Upper lobe of left lung (tissue), 4 donors: Measurements from ENCODE around the gene PPP1R15B.

Experiments
- EP300 ChIP-seq, 4 donors: sonication (generic); formaldehyde crosslinking; IDR thresholded peaks; one replicate each; pipeline ENCODE4 v1.5.1; 2017; ENCODE audit warnings: antibody characterized with exemption in 4 of 4, control low read depth in 2 of 4
- POLR2A ChIP-seq, 4 donors: fragments of 450-650 bp; IDR thresholded peaks; one replicate each; pipeline ENCODE4 v1.5.1; 2016 to 2017; ENCODE audit warnings: antibody characterized with exemption in 4 of 4, mild to moderate bottlenecking in 2 of 4
- TF ChIP-seq, protein P1 (sequence below), 6 experiments: fragments of 450-650 bp in 4 of 6; fragments of 200-600 bp in 2 of 6; sonication (generic) in 2 of 6; IDR thresholded peaks; one replicate each; pipeline ENCODE4 v1.5.1; 2016 to 2019; ENCODE audit warnings: antibody characterized with exemption in 6 of 6

- TF ChIP-seq, protein P1, sequence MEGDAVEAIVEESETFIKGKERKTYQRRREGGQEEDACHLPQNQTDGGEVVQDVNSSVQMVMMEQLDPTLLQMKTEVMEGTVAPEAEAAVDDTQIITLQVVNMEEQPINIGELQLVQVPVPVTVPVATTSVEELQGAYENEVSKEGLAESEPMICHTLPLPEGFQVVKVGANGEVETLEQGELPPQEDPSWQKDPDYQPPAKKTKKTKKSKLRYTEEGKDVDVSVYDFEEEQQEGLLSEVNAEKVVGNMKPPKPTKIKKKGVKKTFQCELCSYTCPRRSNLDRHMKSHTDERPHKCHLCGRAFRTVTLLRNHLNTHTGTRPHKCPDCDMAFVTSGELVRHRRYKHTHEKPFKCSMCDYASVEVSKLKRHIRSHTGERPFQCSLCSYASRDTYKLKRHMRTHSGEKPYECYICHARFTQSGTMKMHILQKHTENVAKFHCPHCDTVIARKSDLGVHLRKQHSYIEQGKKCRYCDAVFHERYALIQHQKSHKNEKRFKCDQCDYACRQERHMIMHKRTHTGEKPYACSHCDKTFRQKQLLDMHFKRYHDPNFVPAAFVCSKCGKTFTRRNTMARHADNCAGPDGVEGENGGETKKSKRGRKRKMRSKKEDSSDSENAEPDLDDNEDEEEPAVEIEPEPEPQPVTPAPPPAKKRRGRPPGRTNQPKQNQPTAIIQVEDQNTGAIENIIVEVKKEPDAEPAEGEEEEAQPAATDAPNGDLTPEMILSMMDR (IDR thresholded peaks at IDR 0.05), result no peak
- TF ChIP-seq POLR2A (IDR thresholded peaks at IDR 0.05), result no peak
- no peak for TF ChIP-seq EP300 (IDR thresholded peaks at IDR 0.05)
These were observed 35.6 kb upstream of the PPP1R15B start for GRCh38 chr1:204447190-204447589.
